Measurements from ENCODE around the gene MMP15.

MMP15 gene

GRCh38 chr16:57984443-57985203, 40.9 kb upstream of the MMP15 start:
- DNase-seq (ENCODE audit: insufficient read length, low spot score) (no peak), FAIRE-seq (no peak)

GRCh38 chr16:57985204-57986181, 40.1 kb upstream of the MMP15 start:
- FAIRE-seq (no peak), DNase-seq (ENCODE audit: insufficient read length, low spot score) (no peak)
- no peak for TF ChIP-seq CTCF (IDR thresholded peaks at IDR 0.05; ENCODE audit: insufficient read depth, missing control alignments)

More at GRCh38 chr16:57984443-57985203, 40.9 kb upstream of the MMP15 start:
- TF ChIP-seq CTCF (IDR thresholded peaks at IDR 0.05; ENCODE audit: insufficient read depth, missing control alignments), result no peak

GRCh38 chr16:57986196-57986595, 39.4 kb upstream of the MMP15 start:
- FAIRE-seq (no peak), DNase-seq (ENCODE audit: insufficient read length, low spot score) (no peak)
- no peak for TF ChIP-seq CTCF (IDR thresholded peaks at IDR 0.05; ENCODE audit: insufficient read depth, missing control alignments)

- no peak for FAIRE-seq
- no peak for TF ChIP-seq CTCF (IDR thresholded peaks at IDR 0.05; ENCODE audit: insufficient read depth, missing control alignments)
- DNase-seq (ENCODE audit: insufficient read length, low spot score), result no peak
Observed at GRCh38 chr16:57987441-57988177, 37.9 kb upstream of the MMP15 start.

GRCh38 chr16:57988929-57989328, 36.6 kb upstream of the MMP15 start:
- DNase-seq (ENCODE audit: insufficient read length, low spot score) (no peak), FAIRE-seq (no peak)
- TF ChIP-seq CTCF (IDR thresholded peaks at IDR 0.05; ENCODE audit: insufficient read depth, missing control alignments), result no peak

GRCh38 chr16:57991551-57992059, 33.9 kb upstream of the MMP15 start:
- no peak for DNase-seq (ENCODE audit: insufficient read length, low spot score)
- no peak for TF ChIP-seq CTCF (IDR thresholded peaks at IDR 0.05; ENCODE audit: insufficient read depth, missing control alignments)

More at GRCh38 chr16:57991551-57992059, 33.9 kb upstream of the MMP15 start:
- no peak for FAIRE-seq
